H9 (cell line): ENCODE data around the gene POT1. TPM values are rescaled to one million over a fixed set of nuclear protein-coding genes. Genes with fewer than 3 reads are reported as not detected.

Source experiments
- DNase-seq: peaks from one replicate; pipeline ENCODE4 v3.0.0-alpha.2; 2017
- H2AFZ ChIP-seq: one replicate; pipeline ENCODE4 v1.6.1; 2013; ENCODE audit warnings: mild to moderate bottlenecking, low read length, control low read depth, moderate library complexity
- H2AK5ac ChIP-seq: 2 replicates; pipeline ENCODE4 v1.6.1; 2013; ENCODE audit warnings: low read length, control low read depth, mixed read lengths; ENCODE audit not compliant: insufficient read length
- H2BK120ac ChIP-seq: one replicate; pipeline ENCODE4 v1.6.1; 2013; ENCODE audit warnings: low read depth, mild to moderate bottlenecking, low read length, control low read depth, inconsistent platforms; ENCODE audit not compliant: poor library complexity, severe bottlenecking
- H2BK12ac ChIP-seq: 2 replicates; pipeline ENCODE4 v1.6.1; 2013; ENCODE audit warnings: low read length, control low read depth, mixed read lengths, low read depth; ENCODE audit not compliant: insufficient read length
- H2BK15ac ChIP-seq: 2 replicates; pipeline ENCODE4 v1.6.1; 2013; ENCODE audit warnings: low read depth, low read length, control low read depth
- H2BK20ac ChIP-seq: one replicate; pipeline ENCODE4 v1.6.1; 2013; ENCODE audit warnings: low read depth, mild to moderate bottlenecking, low read length, control low read depth, inconsistent platforms; ENCODE audit not compliant: poor library complexity, severe bottlenecking
- H2BK5ac ChIP-seq: 2 replicates; pipeline ENCODE4 v1.6.1; 2013; ENCODE audit warnings: low read length, control low read depth, mixed read lengths; ENCODE audit not compliant: insufficient read length
- H3K14ac ChIP-seq: 2 replicates; pipeline ENCODE4 v1.6.1; 2013; ENCODE audit warnings: low read length, control low read depth; ENCODE audit not compliant: insufficient read depth
- H3K18ac ChIP-seq: 2 replicates; pipeline ENCODE4 v1.6.1; 2013; ENCODE audit warnings: low read depth, mild to moderate bottlenecking, mixed read lengths, low read length, control low read depth; ENCODE audit not compliant: insufficient read length
- H3K23ac ChIP-seq: 2 replicates; pipeline ENCODE4 v1.6.1; 2013; ENCODE audit warnings: low read length, control low read depth, mixed read lengths, low read depth; ENCODE audit not compliant: insufficient read length
- H3K23me2 ChIP-seq: 2 replicates; pipeline ENCODE4 v1.6.1; 2013; ENCODE audit warnings: low read depth, mild to moderate bottlenecking, mixed read lengths, low read length, control low read depth; ENCODE audit not compliant: insufficient read length, poor library complexity, severe bottlenecking
- H3K27ac ChIP-seq: 2 replicates; pipeline ENCODE4 v1.5.1; 2013; ENCODE audit warnings: low read length, control low read depth, mixed read lengths, low read depth; ENCODE audit not compliant: insufficient read length
- H3K27me3 ChIP-seq: 2 replicates; pipeline ENCODE4 v1.6.1; 2013; ENCODE audit warnings: low read length, control low read depth, inconsistent platforms; ENCODE audit not compliant: insufficient read depth
- H3K4ac ChIP-seq: 2 replicates; pipeline ENCODE4 v1.6.1; 2013; ENCODE audit warnings: low read depth, mild to moderate bottlenecking, control low read depth, inconsistent platforms, low read length, moderate library complexity
- H3K4me1 ChIP-seq: 2 replicates; pipeline ENCODE4 v1.6.1; 2013; ENCODE audit warnings: low read length, control low read depth, inconsistent platforms; ENCODE audit not compliant: insufficient read depth
- H3K4me2 ChIP-seq: 2 replicates; pipeline ENCODE4 v1.6.1; 2013; ENCODE audit warnings: low read length, control low read depth, mixed read lengths; ENCODE audit not compliant: insufficient read length, insufficient read depth
- H3K56ac ChIP-seq: 2 replicates; pipeline ENCODE4 v1.6.1; 2013; ENCODE audit warnings: low read depth, mild to moderate bottlenecking, mixed read lengths, low read length, control low read depth; ENCODE audit not compliant: insufficient read length
- H3K79me1 ChIP-seq: 2 replicates; pipeline ENCODE4 v1.6.1; 2013; ENCODE audit warnings: low read depth, mild to moderate bottlenecking, moderate library complexity, low read length, control low read depth, inconsistent platforms; ENCODE audit not compliant: insufficient read depth, poor library complexity, severe bottlenecking
- H3K79me2 ChIP-seq: 2 replicates; pipeline ENCODE4 v1.6.1; 2013; ENCODE audit warnings: low read length, control low read depth, inconsistent platforms; ENCODE audit not compliant: insufficient read depth
- H3K9ac ChIP-seq: 2 replicates; pipeline ENCODE4 v1.6.1; 2013; ENCODE audit warnings: low read length, control low read depth, mixed read lengths; ENCODE audit not compliant: insufficient read length; ENCODE audit errors: extremely low read depth
- H3K9me3 ChIP-seq: one replicate; pipeline ENCODE4 v1.6.1; 2013; ENCODE audit warnings: low read depth, low read length, inconsistent platforms; ENCODE audit not compliant: control insufficient read depth
- H3T11ph ChIP-seq: one replicate; pipeline ENCODE4 v1.6.1; 2013; ENCODE audit warnings: mild to moderate bottlenecking, low read length, control low read depth, inconsistent platforms
- H4K20me1 ChIP-seq: one replicate; pipeline ENCODE4 v1.6.1; 2013; ENCODE audit not compliant: control insufficient read depth, insufficient read length, insufficient read depth
- H4K5ac ChIP-seq: 2 replicates; pipeline ENCODE4 v1.6.1; 2013; ENCODE audit warnings: low read depth, mild to moderate bottlenecking, mixed read lengths, low read length, control low read depth; ENCODE audit not compliant: insufficient read length
- H4K8ac ChIP-seq: replicated peaks from 2 replicates; pipeline ENCODE4 v1.6.1; 2013; ENCODE audit warnings: low read length, control low read depth, mixed read lengths, low read depth; ENCODE audit not compliant: insufficient read length
- H4K91ac ChIP-seq: 2 replicates; pipeline ENCODE4 v1.6.1; 2013; ENCODE audit warnings: low read depth, mild to moderate bottlenecking, moderate library complexity, mixed read lengths, low read length, control low read depth; ENCODE audit not compliant: insufficient read length
- H3K27ac Mint-ChIP-seq, 3 experiments: 2 replicates in 2 of 3; 3 replicates in 1 of 3; pipeline ENCODE4 v1.8.0; 2020 to 2021; ENCODE audit warnings: mixed read lengths in 3 of 3, mild to moderate bottlenecking in 1 of 3, moderate library complexity in 1 of 3
- H3K27me3 Mint-ChIP-seq: 2 replicates; pipeline ENCODE4 v1.8.0; 2021; ENCODE audit warnings: low read depth, mild to moderate bottlenecking, moderate library complexity, mixed read lengths
- H3K36me3 Mint-ChIP-seq, 3 experiments: 2 replicates in 2 of 3; 3 replicates in 1 of 3; pipeline ENCODE4 v1.8.0; 2020 to 2021; ENCODE audit warnings: low read depth in 3 of 3, mixed read lengths in 3 of 3; ENCODE audit not compliant: insufficient read depth in 1 of 3
- H3K4me1 Mint-ChIP-seq, 2 experiments: 2 replicates each; pipeline ENCODE4 v1.8.0; 2020; ENCODE audit warnings: mixed read lengths in 2 of 2
- H3K4me3 Mint-ChIP-seq, 2 experiments: 2 replicates in 1 of 2; 3 replicates in 1 of 2; pipeline ENCODE4 v1.8.0; 2020 to 2021; ENCODE audit warnings: mild to moderate bottlenecking in 2 of 2, mixed read lengths in 2 of 2, moderate library complexity in 1 of 2
- H3K9me3 Mint-ChIP-seq, 2 experiments: 2 replicates in 1 of 2; 3 replicates in 1 of 2; pipeline ENCODE4 v1.8.0; 2020; ENCODE audit warnings: mild to moderate bottlenecking in 2 of 2, mixed read lengths in 2 of 2, moderate library complexity in 1 of 2
- WGBS: extraction: QIAGEN DNeasy Blood & Tissue Kit; methylation state at CpG from one replicate; pipeline ENCODE4 v1.1.7; 2013; ENCODE audit warnings: missing lambda C conversion rate, low lambda C conversion rate, mixed read lengths; ENCODE audit not compliant: insufficient read length; ENCODE audit errors: extremely low coverage; 5-methylcytosine and 5-hydroxymethylcytosine counted together
- total RNA-seq: library from RNA; stranded (reverse); gene quantifications from 2 replicates; pipeline ENCODE4 v1.2.1, GENCODE V29; 2021
- TF ChIP-seq, protein P1 (sequence below): fragments of 200-600 bp; sonication (generic); conservative IDR thresholded peaks from 3 replicates; pipeline ENCODE4 v1.8.0; 2021; ENCODE audit warnings: antibody characterized with exemption, mild to moderate bottlenecking

Gene POT1
- total RNA-seq, 1 experiment from 2014 or later = 23.4 TPM

DNA sequence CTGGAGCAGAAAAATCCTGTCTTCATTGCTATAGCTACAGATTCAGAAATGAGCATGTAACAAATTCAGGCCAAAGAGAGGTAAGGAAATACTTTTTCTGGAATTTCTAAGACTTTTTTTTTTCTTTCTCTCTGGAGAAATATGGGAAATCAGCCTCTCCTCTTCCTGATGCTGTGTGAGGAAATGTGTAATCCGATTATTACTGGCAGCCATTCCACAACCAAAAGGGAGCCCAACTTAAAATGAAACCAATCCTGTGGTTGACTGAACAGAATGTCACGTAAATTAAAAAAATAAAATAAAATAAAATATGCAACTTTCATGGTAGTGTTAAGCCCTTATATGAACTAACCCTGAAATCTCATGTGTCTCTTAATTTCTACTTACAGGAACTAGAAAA lies 10.7 kb upstream of the POT1 start:
- H3K27ac Mint-ChIP-seq = no peak overlapping the region
- Histone ChIP-seq H3K9ac (no peak overlapping the region), H4K8ac (no peak overlapping the region), H3T11ph (no peak overlapping the region), H4K20me1 (no peaks in the 10 kb centered on the region), H2BK20ac (no peak overlapping the region), H2BK15ac (no peak overlapping the region), H3K18ac (no peak overlapping the region), H3K14ac (no peak overlapping the region), H3K27me3 (no peaks in the 10 kb centered on the region), H3K4me1 (no peaks in the 10 kb centered on the region), H4K5ac (no peak overlapping the region), H2BK120ac (no peak overlapping the region), H2BK12ac (no peak overlapping the region), H3K79me1 (no peaks in the 10 kb centered on the region), H2AK5ac (no peak overlapping the region), H2AFZ (no peak overlapping the region), H3K79me2 (no peaks in the 10 kb centered on the region), H3K9me3 (no peaks in the 10 kb centered on the region), H3K23me2 (no peaks in the 10 kb centered on the region), H3K27ac (no peak overlapping the region), H3K4me2 (no peak overlapping the region), H2BK5ac (no peak overlapping the region), H4K91ac (no peak overlapping the region), H3K4ac (no peak overlapping the region), H3K56ac (no peak overlapping the region), H3K23ac (no peak overlapping the region)
- no CpG with 5 or more reads among the region's 2 CpGs for WGBS
- no peaks in the 10 kb centered on the region for H3K9me3 Mint-ChIP-seq
- H3K4me3 Mint-ChIP-seq = no peak overlapping the region
- TF ChIP-seq, protein P1, sequence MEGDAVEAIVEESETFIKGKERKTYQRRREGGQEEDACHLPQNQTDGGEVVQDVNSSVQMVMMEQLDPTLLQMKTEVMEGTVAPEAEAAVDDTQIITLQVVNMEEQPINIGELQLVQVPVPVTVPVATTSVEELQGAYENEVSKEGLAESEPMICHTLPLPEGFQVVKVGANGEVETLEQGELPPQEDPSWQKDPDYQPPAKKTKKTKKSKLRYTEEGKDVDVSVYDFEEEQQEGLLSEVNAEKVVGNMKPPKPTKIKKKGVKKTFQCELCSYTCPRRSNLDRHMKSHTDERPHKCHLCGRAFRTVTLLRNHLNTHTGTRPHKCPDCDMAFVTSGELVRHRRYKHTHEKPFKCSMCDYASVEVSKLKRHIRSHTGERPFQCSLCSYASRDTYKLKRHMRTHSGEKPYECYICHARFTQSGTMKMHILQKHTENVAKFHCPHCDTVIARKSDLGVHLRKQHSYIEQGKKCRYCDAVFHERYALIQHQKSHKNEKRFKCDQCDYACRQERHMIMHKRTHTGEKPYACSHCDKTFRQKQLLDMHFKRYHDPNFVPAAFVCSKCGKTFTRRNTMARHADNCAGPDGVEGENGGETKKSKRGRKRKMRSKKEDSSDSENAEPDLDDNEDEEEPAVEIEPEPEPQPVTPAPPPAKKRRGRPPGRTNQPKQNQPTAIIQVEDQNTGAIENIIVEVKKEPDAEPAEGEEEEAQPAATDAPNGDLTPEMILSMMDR = no peak
- DNase-seq = no peak
- no peaks in the 10 kb centered on the region for H3K27me3 Mint-ChIP-seq
- no peaks in the 10 kb centered on the region for H3K36me3 Mint-ChIP-seq
- H3K4me1 Mint-ChIP-seq = peaks cover 3% of the 10 kb centered on the region in 2 experiments; a peak in 3 of 4 replicates
